ENCODE measurements around the gene FOXRED2. TPM values are rescaled to one million over a fixed set of nuclear protein-coding genes. Genes with fewer than 3 reads are reported as not detected.

FOXRED2 gene
- total RNA-seq (2021; fragmentation: NEBNext Ultra II Directional; extraction: Animal tissue kit (Norgen Biotek cat#: 25700)) = 27.8 and 31.5 TPM in 2 replicates
- 11.5 and 17.1 TPM in 2 replicates for polyA plus RNA-seq (2011; rRNA removed)
- polyA plus RNA-seq (2011; cell fraction: cytosol; rRNA removed) = 6.6 TPM
- 14.6 TPM for polyA plus RNA-seq (2011; cell fraction: nucleus; rRNA removed)
- polyA plus RNA-seq (2012, experiment 1 of 2) = 11.1 to 19.7 TPM (median 14.2 TPM) in 4 replicates
- 15.2 TPM for polyA plus RNA-seq (2012, experiment 2 of 2)
- 16.3 TPM for polyA plus RNA-seq (2013, experiment 1 of 2)
- polyA plus RNA-seq (2013, experiment 2 of 2) = 18.0 TPM
- polyA minus RNA-seq (2011; rRNA and poly(A)+ RNA removed) = 10.5 and 14.3 TPM in 2 replicates
- polyA minus RNA-seq (2011; cell fraction: cytosol; rRNA and poly(A)+ RNA removed) = 12.0 TPM
- 13.3 TPM for polyA minus RNA-seq (2011; cell fraction: nucleus; rRNA and poly(A)+ RNA removed)
- long read RNA-seq, experiment 1, partial matches to known transcripts = 0 of 7 reads
- long read RNA-seq, experiment 1, other reads (novel, unspliced or antisense) = 7 of 7 reads
- long read RNA-seq, experiment 2 = 0 reads

GRCh38 chr22:36506637-36507517 is at the start of gene FOXRED2:
Gene FOXRED2 (minus strand): TSS chr22:36507040. CDS start chr22:36506422, 618 bp downstream.
- Histone ChIP-seq H3K4me1 (replicated peaks in 1 of 4; ENCODE audit: control insufficient read depth in 3 of 4, insufficient read depth in 4 of 4, low read length in 3 of 4) (peaks cover 0 to 5% (median 0%) of the 10 kb centered on the region in 4 experiments; a peak in 1 of 7 replicates), H4K91ac (replicated peaks; ENCODE audit: insufficient read length, low read length) (peak within 1 kb of the TSS; percentile 12), H2BK120ac (replicated peaks; ENCODE audit: low read depth, low read length) (no peak within 1 kb of the TSS), H3K23me2 (ENCODE audit: low read depth, low read length) (no peaks in the 10 kb centered on the region; the same call in 1 of the 2 replicates), H3K18ac (ENCODE audit: extremely low read depth, low read length) (no peak within 1 kb of the TSS; the same call in 1 of the 2 replicates), H3K9ac (replicated peaks in 1 of 4; ENCODE audit: extremely low read depth in 1 of 4, low read depth in 3 of 4, low read length in 3 of 4) (peak within 1 kb of the TSS in 3 of 4 experiments; percentile 10 to 22 (median 11); a peak in 1 of 7 replicates), H3K4me3 (ENCODE audit: extremely low read depth in 1 of 4, insufficient read depth in 2 of 4, low read depth in 3 of 4, low read length in 4 of 4) (peak within 1 kb of the TSS in 3 of 4 experiments; percentile 33 to 58 (median 39); a peak in 6 of 8 replicates), H3K14ac (ENCODE audit: insufficient read length) (no peak within 1 kb of the TSS), H2AK5ac (ENCODE audit: low read depth, low read length) (0 out of 2 replicates have a peak within 1 kb of the TSS, but pooled peaks have one; percentile 70), H4K8ac (ENCODE audit: extremely low read depth, insufficient read depth, low read length) (peak within 1 kb of the TSS; percentile 69; the same call in 1 of the 2 replicates), H2BK12ac (ENCODE audit: low read depth, low read length) (no peak within 1 kb of the TSS), H3K56ac (replicated peaks; ENCODE audit: insufficient read length, low read depth, low read length) (peak within 1 kb of the TSS; percentile 1), H2BK5ac (ENCODE audit: low read depth, low read length) (no peak within 1 kb of the TSS), H3K79me1 (ENCODE audit: low read depth, low read length) (no peaks in the 10 kb centered on the region), H3K36me3 (ENCODE audit: control insufficient read depth in 2 of 4, insufficient read depth in 4 of 4, low read length in 3 of 4) (peaks cover 7 to 21% (median 18%) of the 10 kb centered on the region in 4 experiments), H3K9me3 (ENCODE audit: insufficient read depth in 2 of 2, low read depth in 1 of 2, low read length in 1 of 2) (peaks cover 0 to 8% of the 10 kb centered on the region in 2 experiments; a peak in 2 of 4 replicates), H3K4ac (replicated peaks; ENCODE audit: insufficient read length, low read depth, low read length) (no peak within 1 kb of the TSS), H3K27ac (ENCODE audit: low read depth, low read length) (no peak within 1 kb of the TSS; the same call in 1 of the 2 replicates), H2AFZ (ENCODE audit: low read length) (peak within 1 kb of the TSS; percentile 12), H2BK15ac (ENCODE audit: low read length) (no peak within 1 kb of the TSS), H3K4me2 (ENCODE audit: insufficient read depth in 1 of 2, low read depth in 2 of 2, low read length in 2 of 2) (peak within 1 kb of the TSS; percentile 54 to 61), H3K79me2 (ENCODE audit: control insufficient read depth in 1 of 2, insufficient read depth in 2 of 2, low read length in 2 of 2) (peaks cover 0 to 2% of the 10 kb centered on the region in 2 experiments; a peak in 1 of 4 replicates), H3K23ac (ENCODE audit: insufficient read length) (no peak within 1 kb of the TSS), H4K20me1 (replicated peaks in 1 of 2; ENCODE audit: control insufficient read depth in 1 of 2, insufficient read depth in 2 of 2, low read length in 2 of 2) (peaks cover 0 to 10% of the 10 kb centered on the region in 2 experiments), H4K5ac (ENCODE audit: insufficient read length, low read depth, low read length) (peak within 1 kb of the TSS; percentile 8), H3K27me3 (replicated peaks in 1 of 4; ENCODE audit: control insufficient read depth in 3 of 4, extremely low read depth in 1 of 4, insufficient read depth in 3 of 4, low read length in 3 of 4) (peaks cover 0 to 11% (median 6%) of the 10 kb centered on the region in 4 experiments; a peak in 4 of 7 replicates), H2BK20ac (ENCODE audit: low read length) (no peak within 1 kb of the TSS)
- no peak for FAIRE-seq
- ChIA-PET POLR2A (ENCODE audit: partially characterized antibody) (interaction anchor here (1.1 to 8.8 kb wide), 12 partner anchors 8 to 195 kb away, joined by 3 to 92 read pairs (median 4); partner anchors contain the start of genes EIF3D and TXN2), CTCF (ENCODE audit: partially characterized antibody) (interaction anchor here (1.1 to 2.3 kb wide), 3 partner anchors 21 to 221 kb away, joined by 4 to 6 read pairs (median 5); no protein-coding TSS in a partner anchor)
- 11% methylated on average over 60 of the region's 75 CpGs; no CpG with 5 or more reads in 1 of the 2 experiments for WGBS, 2 experiments (ENCODE audit: extremely low coverage in 1 of 2, insufficient coverage in 1 of 2, insufficient read length in 1 of 2, insufficient replicate concordance in 2 of 2, low coverage in 1 of 2, low lambda C conversion rate in 2 of 2, missing lambda C conversion rate in 1 of 2)
- DNase-seq (ENCODE audit: low read depth in 1 of 2, low spot score in 2 of 2) = peak; percentile 39 to 94
- no peak for TF ChIP-seq CHD1 (IDR thresholded peaks at IDR 0.05; ENCODE audit: low read depth, low read length)
- no peak for TF ChIP-seq POU5F1 (IDR thresholded peaks at IDR 0.05; ENCODE audit: low read depth, low read length)
- TF ChIP-seq TBP (IDR thresholded peaks at IDR 0.05; ENCODE audit: low read depth, low read length) = peak; percentile 82
- peak; percentile 34 for TF ChIP-seq ASH2L (IDR thresholded peaks at IDR 0.05; ENCODE audit: low read length)
- TF ChIP-seq FOSL1 (IDR thresholded peaks at IDR 0.05; ENCODE audit: insufficient read depth, low read depth, low read length) = peak; percentile 76; the same call in 1 of the 2 replicates
- TF ChIP-seq EP300 (IDR thresholded peaks at IDR 0.05; ENCODE audit: borderline replicate concordance in 1 of 2, low read depth in 2 of 2, low read length in 2 of 2) = no peak
- TF ChIP-seq NRF1 (IDR thresholded peaks at IDR 0.05; ENCODE audit: low read depth, low read length) = peak; percentile 24; the same call in 1 of the 2 replicates
